HG03060 (cell line): ENCODE results near the gene ADAMTSL5.
"Not testable (repeated sequence)": the region's sequence is repeated elsewhere in the genome, so short reads cannot be mapped to it uniquely, and the experiment has no call there.

Experiments used
- ATAC-seq: cut with Tn5 transposase; IDR thresholded peaks from one replicate; pipeline ENCODE4 v1.9.1; 2021; ENCODE audit warnings: low read depth, moderate number of reproducible peaks; ENCODE audit not compliant: unreplicated experiment

Gene ADAMTSL5

DNA sequence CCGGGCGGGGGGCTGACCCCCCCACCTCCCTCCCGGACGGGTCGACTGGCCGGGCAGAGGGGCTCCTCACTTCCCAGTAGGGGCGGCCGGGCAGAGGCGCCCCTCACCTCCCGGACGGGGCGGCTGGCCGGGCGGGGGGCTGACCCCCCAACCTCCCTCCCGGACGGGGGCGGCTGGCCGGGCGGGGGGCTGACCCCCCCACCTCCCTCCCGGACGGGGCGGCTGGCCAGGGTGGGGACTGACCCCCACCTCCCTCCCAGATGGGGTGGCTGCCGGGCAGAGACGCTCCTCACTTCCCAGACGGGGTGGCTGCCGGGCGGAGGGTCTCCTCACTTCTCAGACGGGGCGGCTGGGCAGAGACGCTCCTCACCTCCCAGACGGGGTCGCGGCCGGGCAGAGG lies 13.6 kb downstream of the ADAMTSL5 start:
- ATAC-seq: not testable (repeated sequence)

DNA sequence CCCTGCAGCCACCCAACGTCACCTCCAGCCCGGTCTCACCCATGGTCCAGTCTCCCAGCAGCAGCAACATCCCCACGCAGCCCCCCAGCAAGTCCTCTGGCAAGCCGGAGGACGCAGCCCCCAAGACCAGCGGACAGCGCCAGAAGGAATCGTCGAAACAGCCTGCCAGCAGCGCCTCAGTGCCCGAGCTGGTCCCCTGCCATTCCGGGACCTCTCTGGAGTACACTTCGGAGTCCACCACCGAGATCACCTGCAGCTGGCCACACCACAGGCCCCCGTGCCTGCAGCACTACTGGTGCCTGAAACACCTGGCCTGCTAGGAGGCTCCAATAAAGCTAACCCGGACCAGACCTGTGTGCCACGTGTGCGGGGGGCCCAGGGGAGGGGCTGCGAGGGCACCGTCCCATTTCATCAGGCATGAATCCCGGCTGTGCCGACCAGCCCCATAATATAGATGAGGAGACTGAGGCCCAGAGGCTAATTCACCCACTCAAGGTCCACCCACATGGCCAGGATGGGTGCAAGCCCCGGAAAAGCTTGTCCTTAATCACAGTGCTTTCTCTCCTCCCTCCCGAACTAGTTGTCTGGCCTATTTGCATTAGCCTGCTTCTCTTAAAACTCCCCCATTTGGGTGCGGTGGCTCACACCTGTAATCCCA lies 15.1 kb downstream of the ADAMTSL5 start:
- no peak for ATAC-seq

DNA sequence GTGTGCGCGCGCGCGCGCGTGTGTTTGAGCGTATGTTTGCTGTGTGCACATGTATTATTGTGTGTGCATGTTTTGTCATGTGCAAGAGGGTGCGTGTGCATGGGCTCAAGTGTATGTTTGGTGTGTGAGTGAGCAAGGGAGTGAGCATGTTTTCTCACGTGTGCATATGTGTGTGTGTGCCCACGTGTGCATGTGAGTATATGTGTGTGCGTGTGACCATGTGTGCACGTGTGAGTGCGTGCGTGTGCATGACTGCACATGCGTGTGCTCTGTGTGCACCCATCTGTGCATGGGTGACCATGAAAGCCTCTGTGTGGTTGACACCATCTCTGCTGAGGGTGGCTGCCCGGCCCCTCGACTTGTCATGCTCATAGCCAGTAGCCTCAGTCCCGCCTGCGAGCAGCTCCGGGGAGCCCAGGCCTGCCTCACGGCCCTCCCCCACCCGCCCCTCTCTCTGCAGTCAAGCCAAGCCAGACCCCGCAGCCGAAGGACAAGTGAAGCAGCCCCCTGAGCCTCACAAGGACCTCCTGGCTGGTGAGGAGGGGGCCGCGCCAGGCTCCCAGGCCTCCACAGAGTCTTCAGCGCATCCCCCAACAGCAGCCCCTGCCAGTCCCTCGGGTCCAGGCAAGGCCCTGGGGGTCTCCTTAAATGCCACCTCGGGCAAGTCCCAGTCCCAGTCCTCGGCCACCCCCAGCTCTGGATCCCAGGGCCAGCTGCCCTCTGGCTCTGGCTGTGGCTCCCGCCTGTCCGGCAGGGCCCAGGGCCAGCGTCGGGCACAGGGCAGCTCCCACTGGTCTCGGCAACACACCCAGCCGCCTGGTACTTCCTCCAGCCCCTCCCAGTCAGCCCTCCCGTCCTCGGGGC lies 15.9 kb downstream of the ADAMTSL5 start:
- no peak for ATAC-seq

DNA sequence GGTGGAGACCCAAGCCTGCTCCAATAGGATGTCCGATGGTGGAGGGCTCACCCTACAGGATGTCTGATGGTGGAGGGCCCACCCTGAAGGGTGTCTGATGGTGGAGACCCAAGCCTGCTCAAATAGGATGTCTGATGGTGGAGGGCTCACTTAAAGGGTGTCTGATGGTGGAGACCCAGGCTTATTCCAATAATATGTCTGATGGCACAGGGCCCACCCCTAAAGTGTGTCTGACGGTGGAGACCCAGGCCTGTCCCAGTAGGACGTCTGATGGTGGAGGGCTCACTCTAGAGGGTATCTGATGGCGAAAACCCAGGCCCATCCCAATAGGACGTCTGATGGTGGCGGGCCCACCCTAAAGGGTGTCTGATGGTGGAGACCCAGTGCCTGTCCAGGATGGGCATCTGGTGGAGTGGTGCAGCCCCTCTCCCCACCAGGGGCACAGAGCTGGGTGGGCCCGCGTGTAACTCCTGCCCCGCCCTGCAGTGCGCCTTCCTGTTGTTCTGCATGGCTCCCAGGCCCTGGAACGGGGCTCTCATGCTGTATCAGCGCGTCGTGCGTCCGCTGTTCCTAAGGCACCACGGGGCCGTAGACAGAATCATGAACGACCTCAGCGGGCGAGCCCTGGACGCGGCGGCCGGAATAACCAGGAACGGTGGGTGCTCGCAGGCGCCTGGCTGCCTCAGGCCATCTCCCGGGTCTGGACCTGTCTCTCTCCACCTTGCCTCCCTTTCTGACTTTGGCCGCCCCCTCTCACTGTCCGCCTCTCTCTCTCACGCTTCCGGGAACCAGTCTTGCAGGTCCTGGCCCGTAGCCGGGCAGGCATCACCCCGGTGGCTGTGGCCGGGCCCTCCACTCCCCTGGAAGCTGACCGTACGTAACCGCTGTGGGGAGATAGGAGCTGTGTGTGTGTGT lies 16.8 kb downstream of the ADAMTSL5 start:
- ATAC-seq: no peak

DNA sequence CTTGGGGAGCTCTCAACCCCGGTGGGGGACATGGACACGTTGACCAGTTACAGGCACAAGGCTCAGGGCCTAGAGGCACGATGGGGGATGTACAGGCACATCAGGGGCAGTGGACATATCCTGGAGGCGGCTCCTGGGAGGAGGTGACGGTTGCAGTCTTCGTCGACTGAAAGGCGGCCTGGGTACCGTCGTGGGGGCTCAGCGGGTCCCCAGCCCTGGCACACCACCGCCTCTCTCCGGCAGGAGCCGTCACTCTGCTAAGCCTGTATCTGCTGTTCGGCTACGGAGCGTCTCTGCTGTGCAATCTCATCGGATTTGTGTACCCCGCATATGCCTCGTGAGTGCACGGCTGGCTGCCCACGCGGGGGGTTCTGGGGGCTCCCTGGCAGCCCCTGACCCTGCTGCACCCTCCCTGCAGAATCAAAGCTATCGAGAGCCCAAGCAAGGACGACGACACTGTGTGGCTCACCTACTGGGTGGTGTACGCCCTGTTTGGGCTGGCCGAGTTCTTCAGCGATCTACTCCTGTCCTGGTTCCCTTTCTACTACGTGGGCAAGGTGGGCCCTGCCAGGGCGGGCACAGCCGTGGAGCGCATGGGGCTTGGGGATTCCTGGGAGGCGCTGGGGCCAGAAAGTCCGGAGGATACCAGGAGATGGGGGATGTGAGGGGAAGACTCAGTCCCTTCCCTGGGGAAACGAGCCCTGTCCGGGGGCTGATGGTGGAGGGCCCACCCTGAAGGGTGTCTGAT lies 17.6 kb downstream of the ADAMTSL5 start:
- no peak for ATAC-seq

DNA sequence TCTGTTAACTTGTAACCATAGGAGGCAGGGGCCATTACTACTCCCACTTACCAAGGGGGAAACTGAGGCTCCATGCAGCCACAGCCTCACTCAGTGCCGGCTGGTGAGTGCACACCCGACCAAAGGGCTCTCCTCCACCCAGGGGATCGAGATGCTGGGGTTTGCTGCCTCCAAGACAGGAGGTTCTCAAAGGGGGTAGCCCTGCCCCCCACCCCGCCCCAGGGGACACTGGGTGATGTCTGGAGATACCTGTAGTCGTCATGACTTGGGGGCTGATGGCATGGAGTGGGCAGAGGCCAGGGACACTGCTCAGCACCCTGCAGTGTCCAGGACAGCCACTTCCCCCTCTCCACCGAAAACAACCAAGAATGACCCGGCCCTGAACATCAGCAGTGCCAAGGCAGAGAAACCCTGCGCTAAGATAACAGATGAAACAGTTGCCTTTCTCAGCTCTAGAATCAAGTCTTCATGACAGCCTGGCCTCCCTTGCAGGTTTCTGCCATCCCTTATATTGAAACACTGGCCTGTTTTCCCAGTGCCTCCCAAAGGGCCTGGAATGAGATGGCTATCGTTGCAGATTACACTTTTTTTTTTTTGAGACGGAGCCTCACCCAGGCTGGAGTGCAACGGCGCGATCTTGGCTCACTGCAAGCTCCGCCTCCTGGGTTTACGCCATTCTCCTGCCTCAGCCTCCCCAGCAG lies 18.6 kb downstream of the ADAMTSL5 start:
- no peak for ATAC-seq

DNA sequence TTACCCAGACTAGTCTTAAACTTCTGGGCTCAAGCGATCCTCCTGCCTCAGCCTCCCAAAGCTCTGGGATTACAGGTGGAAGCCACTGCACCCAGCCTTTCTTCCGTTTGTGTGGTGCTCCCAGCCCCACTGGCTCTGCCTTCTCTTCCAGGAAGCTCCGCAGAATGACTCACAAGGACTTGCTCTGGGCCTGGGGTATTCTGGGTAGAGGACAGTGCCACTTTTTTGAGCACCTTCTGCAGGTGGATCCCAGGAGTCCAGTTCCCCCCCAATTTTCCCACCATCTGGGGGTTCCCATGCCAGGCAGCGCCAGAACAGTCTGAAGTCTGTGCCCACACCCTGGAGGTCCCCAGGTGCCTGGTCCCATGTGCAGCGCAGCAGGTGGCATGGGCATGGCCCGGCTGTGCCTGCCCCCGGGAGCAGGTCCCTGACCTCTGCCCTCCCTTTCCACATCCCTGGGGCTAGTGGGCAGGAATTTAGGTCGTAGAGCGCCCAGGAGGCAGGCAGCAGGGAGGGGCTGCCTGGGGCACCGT lies 20.3 kb downstream of the ADAMTSL5 start:
- no peak for ATAC-seq

DNA sequence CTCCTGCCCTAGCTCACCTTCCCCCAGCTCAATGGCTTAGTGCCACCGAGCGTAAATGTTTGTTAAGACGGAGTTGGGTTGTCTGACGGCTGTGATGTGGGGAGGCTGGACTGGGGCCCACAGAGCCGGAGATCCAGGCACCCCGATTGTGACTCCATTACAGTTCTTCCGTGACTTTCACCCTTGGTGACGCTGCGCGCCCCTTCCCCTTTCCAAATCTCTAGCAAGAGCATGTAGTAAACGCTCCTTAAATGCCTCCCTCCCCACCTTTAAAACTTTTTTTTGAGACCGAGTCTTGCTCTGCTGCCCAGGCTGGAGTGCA lies 21.0 kb downstream of the ADAMTSL5 start:
- no peak for ATAC-seq

DNA sequence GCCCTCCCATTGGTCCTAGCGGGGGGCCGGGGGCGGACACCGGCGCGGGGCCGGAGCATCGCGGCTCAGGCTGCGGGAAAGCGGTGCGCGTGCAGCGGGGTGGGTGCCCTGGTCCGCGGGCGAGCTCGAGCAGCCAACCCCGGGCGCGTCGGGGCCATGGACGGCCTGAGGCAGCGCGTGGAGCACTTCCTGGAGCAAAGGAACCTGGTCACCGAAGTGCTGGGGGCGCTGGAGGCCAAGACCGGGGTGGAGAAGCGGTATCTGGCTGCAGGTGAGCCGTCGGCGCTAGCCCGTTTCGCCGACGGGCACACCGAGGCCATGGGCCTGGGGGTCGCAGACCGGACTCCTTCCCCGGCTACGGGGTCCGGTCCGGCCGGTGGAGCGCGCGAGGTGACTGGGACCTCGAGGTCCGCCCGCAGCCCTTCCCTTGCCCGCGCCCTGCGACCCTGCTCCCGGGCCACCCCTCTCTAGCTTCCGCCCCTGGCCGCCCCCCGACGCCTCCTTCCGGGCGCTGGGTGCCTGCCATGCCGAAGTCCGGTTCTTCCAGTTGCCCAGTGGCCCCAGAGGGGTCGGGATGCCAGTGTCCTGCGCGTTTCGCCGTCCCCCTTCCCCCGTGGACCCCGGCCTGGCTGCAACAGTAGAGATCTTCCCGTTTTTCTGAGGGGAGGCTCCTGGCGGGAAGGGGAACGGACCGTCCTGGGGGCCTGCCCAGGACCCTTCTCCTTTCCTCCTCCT lies 21.5 kb downstream of the ADAMTSL5 start, which contains the start of gene REEP6:
Gene REEP6, plus strand, starts transcription at position 68 of the 735 bp plus-strand sequence. Its CDS starts 89 bp downstream, at position 157.
- no peak for ATAC-seq

DNA sequence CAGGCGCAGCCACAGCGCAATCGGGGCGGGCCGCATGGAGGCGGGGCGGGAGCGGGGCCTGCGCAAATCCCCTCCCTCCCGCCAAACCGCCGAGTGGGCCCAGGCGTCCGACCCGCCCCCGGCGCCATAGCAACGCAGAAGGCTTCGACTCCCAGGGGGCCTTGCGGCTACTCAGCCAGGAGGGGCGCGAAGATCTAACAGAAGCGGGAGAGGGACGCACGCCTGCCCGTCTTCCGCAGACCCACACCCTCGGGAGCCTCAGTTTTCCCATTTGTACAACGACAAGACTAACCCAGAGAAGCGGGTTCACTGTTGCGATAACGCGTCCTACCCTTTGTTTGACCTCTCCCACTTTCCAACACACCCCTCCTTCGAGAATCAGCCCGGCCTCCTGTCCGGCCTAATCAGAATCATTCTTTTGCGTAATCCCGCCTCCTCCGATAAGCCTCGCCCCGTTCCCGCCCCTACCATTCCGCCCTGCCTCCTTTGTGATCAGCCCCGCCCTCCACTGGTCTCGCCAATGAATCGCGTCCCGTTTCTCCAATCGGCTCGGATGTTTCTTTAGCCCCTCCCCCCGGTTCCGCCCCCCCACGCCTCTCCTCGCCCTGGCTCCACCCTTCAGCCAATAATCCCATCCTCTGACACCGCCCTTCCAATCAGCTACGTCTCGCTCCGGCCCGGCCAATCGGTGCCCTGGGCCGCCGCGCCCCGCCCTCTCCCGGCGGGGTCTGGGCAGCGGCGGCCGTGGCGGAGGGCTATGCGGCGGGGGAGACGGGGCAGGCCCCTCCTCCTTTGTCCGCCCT lies 22.3 kb downstream of the ADAMTSL5 start, which contains the start of gene PCSK4:
Gene PCSK4, minus strand, starts transcription at position 40 of the 803 bp plus-strand sequence. Its CDS starts 4 bp downstream, at position 36.
- peak; percentile 73 for ATAC-seq

DNA sequence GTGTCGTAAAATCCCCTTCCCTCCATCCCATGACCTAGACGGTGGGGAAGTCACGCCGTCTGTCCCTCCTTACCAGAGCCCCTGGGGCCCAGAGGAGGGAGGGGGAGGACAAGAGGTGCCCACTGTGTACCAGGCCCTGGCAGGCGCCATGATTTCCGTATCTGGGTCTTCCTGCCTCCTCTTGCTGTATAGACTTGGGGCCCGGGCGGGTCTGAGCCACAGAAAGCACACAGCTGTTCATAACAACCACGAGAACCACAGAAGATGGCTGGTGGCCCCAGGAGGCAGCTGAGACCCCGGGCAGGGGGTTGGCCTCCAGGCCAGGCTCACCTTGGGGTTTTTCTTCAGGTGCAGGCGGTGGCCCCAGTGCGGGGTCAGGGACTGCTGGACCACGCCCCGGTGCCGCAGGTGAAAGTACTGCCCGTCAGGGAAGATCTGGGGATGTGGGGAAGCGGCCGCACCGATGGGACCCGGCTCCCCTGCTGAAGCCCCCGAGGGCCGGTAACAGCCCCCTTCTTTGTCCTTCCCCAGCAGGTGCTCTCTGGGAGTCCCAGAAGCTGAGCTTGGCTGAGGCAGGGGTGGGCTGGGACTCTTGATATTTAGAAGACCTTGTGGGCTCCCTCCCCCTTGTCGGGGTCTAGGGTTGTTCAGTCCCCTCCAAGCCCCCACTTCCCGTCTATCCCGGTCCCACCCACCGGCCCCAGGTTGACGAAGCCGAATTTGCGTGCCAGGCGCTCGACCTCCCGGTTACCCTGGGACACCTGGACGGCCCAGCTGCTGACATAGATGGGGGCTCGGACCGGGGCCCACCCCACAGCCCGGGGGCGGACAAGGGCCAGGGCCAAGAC lies 23.1 kb downstream of the ADAMTSL5 start:
- ATAC-seq: no peak

DNA sequence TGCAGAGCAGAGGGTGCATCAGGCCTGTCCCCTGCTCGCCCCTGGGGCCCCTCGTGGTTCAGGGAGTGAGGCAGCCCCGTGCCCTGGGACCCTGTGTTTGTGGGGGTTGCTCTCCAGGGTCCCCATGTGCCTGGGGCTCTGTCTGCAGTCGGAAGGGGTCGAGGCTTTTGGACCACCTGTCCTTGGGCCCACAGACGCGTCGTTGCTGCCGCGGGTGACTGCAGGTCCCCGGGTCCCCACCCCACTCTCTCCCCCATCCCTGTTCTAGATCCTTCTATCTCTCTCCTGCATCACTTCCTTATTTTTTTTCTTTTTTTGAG lies 24.6 kb downstream of the ADAMTSL5 start:
- ATAC-seq: no peak

DNA sequence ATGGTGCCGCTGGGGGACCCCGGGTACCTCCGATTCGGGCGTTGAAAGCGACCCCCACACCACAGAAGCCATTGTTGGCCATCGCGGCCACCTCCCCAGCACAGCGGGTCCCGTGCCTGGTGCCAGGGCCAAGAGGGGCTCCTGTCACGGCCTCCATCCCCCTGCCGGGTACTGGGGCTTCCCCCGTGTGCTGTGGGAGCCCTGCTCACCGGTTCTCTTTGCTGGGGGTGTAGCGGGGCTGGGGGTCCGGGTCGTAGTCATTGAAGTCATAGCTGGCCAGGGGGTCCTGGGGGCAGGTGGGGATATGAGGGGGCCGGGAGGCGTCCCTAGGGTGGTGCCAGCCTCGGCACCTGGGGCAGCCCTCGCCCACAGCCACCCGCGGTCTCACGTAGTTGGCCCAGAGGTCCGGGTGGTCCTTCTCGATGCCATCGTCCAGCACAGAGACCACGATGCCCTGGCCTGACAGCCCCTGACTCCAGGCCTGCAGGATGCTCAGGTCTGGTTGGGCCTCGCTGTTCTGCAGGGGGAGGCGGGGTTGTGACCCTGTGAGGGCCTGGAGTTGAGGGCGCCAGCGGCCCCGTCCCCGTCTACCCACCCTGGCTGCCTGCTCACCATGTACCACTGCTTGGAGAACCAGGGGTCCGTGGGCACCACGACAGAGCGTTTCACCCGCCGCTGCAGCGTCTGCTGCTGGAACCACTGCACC lies 25.1 kb downstream of the ADAMTSL5 start:
- ATAC-seq: no peak

DNA sequence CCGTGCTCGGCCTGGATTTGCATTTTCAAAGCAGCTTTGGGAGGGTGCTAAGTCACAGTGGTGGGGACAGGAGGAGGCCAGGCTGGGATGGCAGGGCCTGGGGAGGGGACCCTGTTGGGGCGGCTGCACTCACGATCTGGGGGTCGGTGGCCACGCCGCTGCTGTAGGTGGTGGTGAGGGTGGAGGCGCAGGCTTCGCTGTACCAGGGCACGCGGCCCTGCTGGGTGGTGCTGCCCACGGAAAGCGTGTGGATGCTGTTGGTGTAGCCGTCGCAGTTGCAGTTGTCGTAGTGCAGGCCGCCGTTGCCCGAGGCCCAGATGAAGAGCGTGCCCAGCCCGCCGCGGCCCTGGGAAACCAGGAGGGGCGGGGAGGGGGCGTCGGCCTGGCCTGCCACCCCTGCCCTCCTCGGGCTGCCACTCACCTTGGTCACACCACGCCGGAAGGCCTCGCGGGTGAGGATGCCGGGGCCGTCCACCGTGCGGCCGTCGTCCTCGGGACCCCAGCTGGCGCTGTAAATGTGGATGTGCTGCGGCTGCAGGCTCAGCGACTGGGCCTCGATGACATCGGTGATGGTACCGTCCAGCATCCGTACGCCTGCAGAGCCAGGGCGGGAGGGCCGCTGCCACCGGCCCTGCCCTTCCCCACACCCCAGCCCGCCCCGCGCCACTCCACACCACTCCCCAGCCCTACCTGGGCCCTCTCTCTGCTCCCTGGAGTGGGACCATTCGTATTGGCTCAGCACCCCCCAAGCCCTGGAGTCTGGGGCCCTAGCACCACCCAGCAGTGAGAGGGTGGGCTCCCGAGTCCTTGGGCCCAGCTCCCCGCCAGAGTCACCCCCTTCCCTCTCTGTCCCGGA lies 25.9 kb downstream of the ADAMTSL5 start:
- no peak for ATAC-seq

DNA sequence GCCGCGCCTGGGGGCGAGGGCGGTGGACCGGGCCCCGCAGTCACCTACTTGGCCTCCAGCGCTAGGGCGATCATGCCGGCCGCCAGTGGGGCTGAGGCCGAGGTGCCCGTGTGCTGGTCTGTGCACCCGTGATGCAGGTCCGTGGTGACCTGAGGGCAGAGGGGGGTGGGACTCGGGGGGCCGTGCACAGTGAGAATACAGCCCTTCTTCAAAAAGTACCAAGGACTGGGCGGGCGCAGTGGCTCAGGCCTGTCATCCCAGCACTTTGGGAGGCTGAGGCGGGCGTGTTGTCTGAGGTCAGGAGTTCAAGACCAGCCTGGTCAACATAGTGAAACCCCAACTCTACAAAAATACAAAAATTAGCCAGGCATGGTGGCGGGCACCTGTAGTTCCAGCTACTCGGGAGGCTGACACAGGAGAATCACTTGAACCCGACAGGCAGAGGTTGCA lies 28.8 kb downstream of the ADAMTSL5 start:
- ATAC-seq: no peak
